ENCODE measurements around the gene NUDT15.

Gene NUDT15

GRCh38 chr13:48037346-48038173 lies at the start of gene NUDT15:
Gene NUDT15, plus strand, starts transcription at chr13:48037726. Its CDS starts 21 bp downstream, at chr13:48037747.
- DNase-seq (ENCODE audit: low read depth) = peak; percentile 97

- DNase-seq (ENCODE audit: low read depth) = no peak
Measured at GRCh38 chr13:47990427-47990826, 47.1 kb upstream of the NUDT15 start.

- no peak for DNase-seq (ENCODE audit: low read depth)
Measured at GRCh38 chr13:47990920-47991466, 46.5 kb upstream of the NUDT15 start.

GRCh38 chr13:47991859-47992258 lies 45.7 kb upstream of the NUDT15 start:
- no peak for DNase-seq (ENCODE audit: low read depth)

- no peak for DNase-seq (ENCODE audit: low read depth)
Measured at GRCh38 chr13:47997384-47997783, 40.1 kb upstream of the NUDT15 start.

- DNase-seq (ENCODE audit: low read depth) = no peak
Measured at GRCh38 chr13:47999973-48000372, 37.6 kb upstream of the NUDT15 start.

- peak; percentile 40 for DNase-seq (ENCODE audit: low read depth)
Measured at GRCh38 chr13:48000559-48001113, 36.9 kb upstream of the NUDT15 start.

GRCh38 chr13:48001114-48001881 lies 36.2 kb upstream of the NUDT15 start, which contains the start of gene SUCLA2:
Gene SUCLA2, minus strand, starts transcription at chr13:48001273. Its CDS starts 4 bp downstream, at chr13:48001269.
- peak; percentile 92 for DNase-seq (ENCODE audit: low read depth)

- DNase-seq (ENCODE audit: low read depth) = peak; percentile 21
Measured at GRCh38 chr13:48001999-48002398, 35.5 kb upstream of the NUDT15 start.

- DNase-seq (ENCODE audit: low read depth) = no peak
Measured at GRCh38 chr13:48004201-48004600, 33.3 kb upstream of the NUDT15 start.

- DNase-seq (ENCODE audit: low read depth) = peak; percentile 32
Measured at GRCh38 chr13:48006396-48006795, 31.1 kb upstream of the NUDT15 start.

- peak; percentile 77 for DNase-seq (ENCODE audit: low read depth)
Measured at GRCh38 chr13:48009284-48009683, 28.2 kb upstream of the NUDT15 start.

- DNase-seq (ENCODE audit: low read depth) = no peak
Measured at GRCh38 chr13:48010698-48011097, 26.8 kb upstream of the NUDT15 start.

GRCh38 chr13:48012668-48013067 lies 24.9 kb upstream of the NUDT15 start:
- no peak for DNase-seq (ENCODE audit: low read depth)

- no peak for DNase-seq (ENCODE audit: low read depth)
Measured at GRCh38 chr13:48014359-48014758, 23.2 kb upstream of the NUDT15 start.

GRCh38 chr13:48018637-48019036 lies 18.9 kb upstream of the NUDT15 start:
- no peak for DNase-seq (ENCODE audit: low read depth)

- no peak for DNase-seq (ENCODE audit: low read depth)
Measured at GRCh38 chr13:48019796-48020195, 17.7 kb upstream of the NUDT15 start.

- DNase-seq (ENCODE audit: low read depth) = no peak
Measured at GRCh38 chr13:48028066-48028465, 9.5 kb upstream of the NUDT15 start.

- DNase-seq (ENCODE audit: low read depth) = no peak
Measured at GRCh38 chr13:48029859-48030258, 7.7 kb upstream of the NUDT15 start.

GRCh38 chr13:48038761-48039160 lies 1.2 kb downstream of the NUDT15 start:
- DNase-seq (ENCODE audit: low read depth) = peak; percentile 4

GRCh38 chr13:48040049-48040448 lies 2.5 kb downstream of the NUDT15 start:
- no peak for DNase-seq (ENCODE audit: low read depth)

- peak; percentile 53 for DNase-seq (ENCODE audit: low read depth)
Measured at GRCh38 chr13:48040896-48041295, 3.4 kb downstream of the NUDT15 start.

Measured in ELR (cell line).